ENCODE data around the gene CDC34.

The CDC34 gene

GRCh38 chr19:589693-590395, 58.3 kb downstream of the CDC34 start, which contains the start of gene HCN2:
Gene HCN2, plus strand, starts transcription at chr19:589881. Its CDS starts 65 bp downstream, at chr19:589946.
- no peak for DNase-seq

- no peak for DNase-seq
Measured at GRCh38 chr19:590396-590745, 58.8 kb downstream of the CDC34 start.

GRCh38 chr19:590750-591098, 59.2 kb downstream of the CDC34 start:
- DNase-seq, result no peak

GRCh38 chr19:591099-591958, 59.8 kb downstream of the CDC34 start:
- DNase-seq, result no peak

Data from cerebellar nuclear complex (tissue), 1 donor.